HFFc6 (cell line): ENCODE measurements around the gene SESN3. TPM values are rescaled to one million over a fixed set of nuclear protein-coding genes. Genes with fewer than 3 reads are reported as not detected.
"Not testable (repeated sequence)": the region's sequence is repeated elsewhere in the genome, so short reads cannot be mapped to it uniquely, and the experiment has no call there.

Experiments
- DNase-seq: peaks from one replicate; pipeline ENCODE4 v3.0.0-alpha.2; 2018
- H3K27ac Mint-ChIP-seq: 2 replicates; pipeline ENCODE4 v1.8.0; 2020; ENCODE audit warnings: mild to moderate bottlenecking, mixed read lengths
- H3K27me3 Mint-ChIP-seq: 2 replicates; pipeline ENCODE4 v1.8.0; 2021; ENCODE audit warnings: mild to moderate bottlenecking, moderate library complexity, mixed read lengths; ENCODE audit not compliant: insufficient read depth
- H3K36me3 Mint-ChIP-seq: 2 replicates; pipeline ENCODE4 v1.8.0; 2021; ENCODE audit warnings: low read depth, mixed read lengths
- H3K4me1 Mint-ChIP-seq: 2 replicates; pipeline ENCODE4 v1.8.0; 2020; ENCODE audit warnings: low read depth, mixed read lengths
- H3K4me3 Mint-ChIP-seq: 2 replicates; pipeline ENCODE4 v1.8.0; 2020; ENCODE audit warnings: mild to moderate bottlenecking, moderate library complexity, mixed read lengths
- H3K9me3 Mint-ChIP-seq: 2 replicates; pipeline ENCODE4 v1.8.0; 2020; ENCODE audit warnings: mild to moderate bottlenecking, mixed read lengths
- total RNA-seq, 6 experiments: library from RNA; stranded (reverse); fragmentation: NEBNext Ultra II Directional; extraction: Animal tissue kit (Norgen Biotek cat#: 25700); gene quantifications; 2 replicates in 1 of 6; 3 replicates in 5 of 6; pipeline ENCODE4 v1.2.3, GENCODE V29; 2021
- TF ChIP-seq, protein P1 (sequence below): fragments of 200-600 bp; sonication (generic); IDR thresholded peaks from 2 replicates; pipeline ENCODE4 v1.5.0; 2021; ENCODE audit warnings: antibody characterized with exemption, mild to moderate bottlenecking

The SESN3 gene
- total RNA-seq, 6 experiments from 2014 or later = 0.12 to 0.28 (median 0.21) TPM

- no peak for DNase-seq
- no peaks in the 10 kb centered on the region for H3K4me1 Mint-ChIP-seq
- H3K36me3 Mint-ChIP-seq = no peaks in the 10 kb centered on the region
- no peak overlapping the region for H3K27ac Mint-ChIP-seq
- no peaks in the 10 kb centered on the region for H3K9me3 Mint-ChIP-seq
- H3K4me3 Mint-ChIP-seq = no peak overlapping the region
- H3K27me3 Mint-ChIP-seq = no peaks in the 10 kb centered on the region
- TF ChIP-seq, protein P1, sequence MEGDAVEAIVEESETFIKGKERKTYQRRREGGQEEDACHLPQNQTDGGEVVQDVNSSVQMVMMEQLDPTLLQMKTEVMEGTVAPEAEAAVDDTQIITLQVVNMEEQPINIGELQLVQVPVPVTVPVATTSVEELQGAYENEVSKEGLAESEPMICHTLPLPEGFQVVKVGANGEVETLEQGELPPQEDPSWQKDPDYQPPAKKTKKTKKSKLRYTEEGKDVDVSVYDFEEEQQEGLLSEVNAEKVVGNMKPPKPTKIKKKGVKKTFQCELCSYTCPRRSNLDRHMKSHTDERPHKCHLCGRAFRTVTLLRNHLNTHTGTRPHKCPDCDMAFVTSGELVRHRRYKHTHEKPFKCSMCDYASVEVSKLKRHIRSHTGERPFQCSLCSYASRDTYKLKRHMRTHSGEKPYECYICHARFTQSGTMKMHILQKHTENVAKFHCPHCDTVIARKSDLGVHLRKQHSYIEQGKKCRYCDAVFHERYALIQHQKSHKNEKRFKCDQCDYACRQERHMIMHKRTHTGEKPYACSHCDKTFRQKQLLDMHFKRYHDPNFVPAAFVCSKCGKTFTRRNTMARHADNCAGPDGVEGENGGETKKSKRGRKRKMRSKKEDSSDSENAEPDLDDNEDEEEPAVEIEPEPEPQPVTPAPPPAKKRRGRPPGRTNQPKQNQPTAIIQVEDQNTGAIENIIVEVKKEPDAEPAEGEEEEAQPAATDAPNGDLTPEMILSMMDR = no peak
Observed at GRCh38 chr11:95222817-95223216, 8.2 kb downstream of the SESN3 start.

DNA sequence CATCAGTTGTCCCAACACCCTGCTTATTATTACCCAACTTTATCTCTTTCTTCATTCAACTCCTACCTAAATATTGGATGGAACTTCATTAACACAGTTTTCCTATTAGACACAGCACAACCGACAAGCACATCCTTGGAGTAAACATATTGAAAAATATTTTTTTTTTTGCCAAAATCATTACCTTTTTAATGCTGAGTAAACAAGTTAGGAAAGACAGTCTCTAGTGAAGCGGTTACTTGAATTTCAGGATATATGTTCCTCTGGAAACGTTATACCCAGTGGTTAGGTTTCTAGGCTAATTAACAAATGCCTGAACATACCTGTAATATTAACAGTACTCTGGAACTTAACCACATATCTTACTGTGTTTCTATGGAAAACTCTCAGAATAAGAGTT is 11.4 kb downstream of the SESN3 start:
- Mint-ChIP-seq H3K4me3 (no peak overlapping the region), H3K27me3 (no peaks in the 10 kb centered on the region), H3K9me3 (no peaks in the 10 kb centered on the region), H3K4me1 (no peaks in the 10 kb centered on the region), H3K36me3 (no peaks in the 10 kb centered on the region), H3K27ac (no peak overlapping the region)
- no peak for DNase-seq
- TF ChIP-seq, protein P1 = no peak

GRCh38 chr11:95218149-95218548 is 12.9 kb downstream of the SESN3 start:
- Mint-ChIP-seq H3K4me3 (no peak overlapping the region), H3K36me3 (no peaks in the 10 kb centered on the region), H3K27ac (no peak overlapping the region), H3K4me1 (no peaks in the 10 kb centered on the region), H3K27me3 (no peaks in the 10 kb centered on the region), H3K9me3 (no peaks in the 10 kb centered on the region)
- no peak for DNase-seq
- TF ChIP-seq, protein P1 = no peak

GRCh38 chr11:95212609-95213008 is 18.4 kb downstream of the SESN3 start:
- Mint-ChIP-seq H3K27ac (no peak overlapping the region), H3K9me3 (no peaks in the 10 kb centered on the region), H3K36me3 (no peaks in the 10 kb centered on the region), H3K27me3 (no peaks in the 10 kb centered on the region), H3K4me3 (no peak overlapping the region), H3K4me1 (no peaks in the 10 kb centered on the region)
- TF ChIP-seq, protein P1 = no peak
- DNase-seq = no peak

GRCh38 chr11:95209535-95209934 is 21.5 kb downstream of the SESN3 start:
- H3K4me3 Mint-ChIP-seq, H3K27me3 Mint-ChIP-seq, H3K27ac Mint-ChIP-seq, H3K36me3 Mint-ChIP-seq, DNase-seq, H3K9me3 Mint-ChIP-seq, H3K4me1 Mint-ChIP-seq: not testable (repeated sequence)

- H3K27me3 Mint-ChIP-seq = peaks cover 1% of the 10 kb centered on the region
- H3K4me1 Mint-ChIP-seq = no peaks in the 10 kb centered on the region
Observed at GRCh38 chr11:95200781-95201457, 30.1 kb downstream of the SESN3 start.

More at GRCh38 chr11:95200781-95201457, 30.1 kb downstream of the SESN3 start:
- no peak overlapping the region for H3K27ac Mint-ChIP-seq
- no peaks in the 10 kb centered on the region for H3K9me3 Mint-ChIP-seq
- no peak overlapping the region for H3K4me3 Mint-ChIP-seq
- TF ChIP-seq, protein P1 = no peak
- no peak for DNase-seq
- H3K36me3 Mint-ChIP-seq = no peaks in the 10 kb centered on the region
